ENCODE results near the gene ACOX3.
"Not testable (repeated sequence)": the region's sequence is repeated elsewhere in the genome, so short reads cannot be mapped to it uniquely, and the experiment has no call there.

ACOX3 gene

DNA sequence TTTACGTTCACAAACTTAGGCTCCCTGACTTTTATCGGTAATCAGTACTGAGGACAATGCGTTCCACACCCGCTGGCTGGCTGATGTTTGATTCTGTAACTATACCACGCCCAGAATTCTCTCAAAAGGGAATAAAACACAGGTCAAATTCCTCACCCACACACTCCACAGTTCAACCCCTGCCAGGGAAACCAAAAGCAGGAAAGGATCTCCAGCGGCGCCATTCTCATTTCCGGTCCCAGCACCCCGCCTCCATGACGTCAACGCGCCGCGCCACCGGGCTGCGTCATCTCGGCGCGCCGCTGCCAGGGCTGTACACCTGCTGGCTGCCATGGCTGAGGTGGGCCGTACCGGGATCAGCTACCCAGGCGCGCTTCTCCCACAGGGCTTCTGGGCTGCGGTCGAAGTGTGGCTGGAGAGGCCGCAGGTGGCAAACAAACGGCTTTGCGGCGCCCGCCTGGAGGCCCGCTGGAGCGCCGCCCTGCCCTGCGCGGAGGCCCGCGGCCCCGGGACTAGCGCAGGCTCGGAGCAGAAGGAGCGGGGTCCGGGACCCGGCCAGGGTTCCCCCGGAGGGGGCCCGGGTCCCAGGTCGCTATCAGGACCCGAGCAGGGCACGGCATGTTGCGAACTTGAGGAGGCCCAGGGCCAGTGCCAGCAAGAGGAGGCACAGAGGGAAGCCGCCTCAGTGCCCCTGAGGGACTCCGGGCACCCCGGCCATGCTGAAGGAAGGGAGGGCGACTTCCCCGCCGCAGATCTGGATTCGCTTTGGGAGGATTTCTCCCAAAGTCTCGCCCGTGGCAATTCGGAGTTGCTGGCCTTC, at the start of gene ACOX3, which contains the start of gene TRMT44:
TSS of gene ACOX3 (minus strand) at position 232 of the 820 bp plus-strand sequence. CDS start 24,202 bp downstream, outside the sequence.
TSS of gene TRMT44 (plus strand) at position 286 of the 820 bp plus-strand sequence. CDS start at position 332, 46 bp downstream.
- DNase-seq = peak; percentile 56

DNA sequence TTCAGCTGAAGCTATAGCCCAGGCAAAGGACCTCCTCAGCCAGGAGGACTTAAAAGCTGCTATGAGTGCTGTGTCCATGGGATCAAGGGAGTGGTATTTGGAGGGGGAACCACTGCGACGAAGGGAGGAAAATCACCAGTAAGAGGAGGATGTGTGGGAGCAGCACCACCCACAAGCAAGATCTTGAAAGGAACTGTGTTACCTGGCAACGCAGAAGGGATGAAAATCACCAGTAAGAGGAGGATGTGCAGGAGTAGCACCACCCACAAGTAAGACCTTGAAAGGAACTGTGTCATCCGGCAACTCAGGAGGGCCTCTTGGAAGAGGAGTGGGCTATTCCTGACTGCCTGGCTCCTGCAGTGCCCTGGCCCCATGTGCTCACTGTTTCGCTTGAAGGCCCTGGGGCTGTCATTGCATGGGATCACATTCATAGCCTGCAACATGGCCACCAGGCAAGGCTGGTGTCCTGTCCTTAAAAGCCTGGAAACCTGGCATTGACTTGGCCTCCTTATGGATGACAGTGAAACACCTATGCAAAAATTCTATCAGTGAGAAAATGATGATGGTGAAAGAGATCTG, 48.4 kb upstream of the ACOX3 start:
- no peak for DNase-seq

DNA sequence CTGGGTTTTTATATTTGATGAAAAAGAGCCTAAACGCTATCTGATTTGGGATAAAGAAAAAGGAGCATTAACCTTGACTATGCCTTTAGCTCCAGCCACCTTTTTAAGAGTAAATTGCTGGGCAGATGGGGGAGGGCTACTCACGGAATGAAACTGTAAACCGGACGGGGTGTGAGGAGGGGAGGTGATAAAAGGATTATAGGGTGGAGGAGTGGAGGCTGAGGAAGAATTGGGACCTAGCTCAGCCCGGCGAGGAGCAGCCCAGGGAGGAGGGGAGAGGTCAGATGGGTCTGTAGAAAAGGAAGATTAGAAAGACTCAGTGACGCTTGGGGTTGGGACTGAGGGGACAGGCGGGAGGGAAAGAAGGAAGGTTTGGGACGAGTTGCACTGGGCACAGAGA, 46.1 kb upstream of the ACOX3 start:
- DNase-seq = not testable (repeated sequence)

DNA sequence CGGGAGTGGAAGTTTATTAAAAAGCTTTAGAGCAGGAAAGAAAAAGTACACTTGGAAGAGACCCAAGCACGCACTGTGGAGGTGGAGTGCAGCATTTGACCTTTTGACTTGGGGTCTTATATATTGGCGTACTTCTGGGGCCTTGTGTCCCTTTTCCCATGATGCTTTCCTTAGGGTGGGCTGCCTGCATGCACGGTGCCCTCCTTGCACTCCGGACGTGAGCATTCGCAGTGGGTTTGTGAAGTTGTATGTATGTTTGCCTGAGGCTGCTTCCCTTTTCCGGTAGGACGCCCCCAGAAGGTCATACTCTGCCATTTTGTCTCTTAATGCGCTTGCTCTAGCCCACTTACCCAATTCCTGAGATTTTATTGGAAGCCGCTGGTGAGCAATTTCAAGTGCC, 39.7 kb upstream of the ACOX3 start:
- no peak for DNase-seq

DNA sequence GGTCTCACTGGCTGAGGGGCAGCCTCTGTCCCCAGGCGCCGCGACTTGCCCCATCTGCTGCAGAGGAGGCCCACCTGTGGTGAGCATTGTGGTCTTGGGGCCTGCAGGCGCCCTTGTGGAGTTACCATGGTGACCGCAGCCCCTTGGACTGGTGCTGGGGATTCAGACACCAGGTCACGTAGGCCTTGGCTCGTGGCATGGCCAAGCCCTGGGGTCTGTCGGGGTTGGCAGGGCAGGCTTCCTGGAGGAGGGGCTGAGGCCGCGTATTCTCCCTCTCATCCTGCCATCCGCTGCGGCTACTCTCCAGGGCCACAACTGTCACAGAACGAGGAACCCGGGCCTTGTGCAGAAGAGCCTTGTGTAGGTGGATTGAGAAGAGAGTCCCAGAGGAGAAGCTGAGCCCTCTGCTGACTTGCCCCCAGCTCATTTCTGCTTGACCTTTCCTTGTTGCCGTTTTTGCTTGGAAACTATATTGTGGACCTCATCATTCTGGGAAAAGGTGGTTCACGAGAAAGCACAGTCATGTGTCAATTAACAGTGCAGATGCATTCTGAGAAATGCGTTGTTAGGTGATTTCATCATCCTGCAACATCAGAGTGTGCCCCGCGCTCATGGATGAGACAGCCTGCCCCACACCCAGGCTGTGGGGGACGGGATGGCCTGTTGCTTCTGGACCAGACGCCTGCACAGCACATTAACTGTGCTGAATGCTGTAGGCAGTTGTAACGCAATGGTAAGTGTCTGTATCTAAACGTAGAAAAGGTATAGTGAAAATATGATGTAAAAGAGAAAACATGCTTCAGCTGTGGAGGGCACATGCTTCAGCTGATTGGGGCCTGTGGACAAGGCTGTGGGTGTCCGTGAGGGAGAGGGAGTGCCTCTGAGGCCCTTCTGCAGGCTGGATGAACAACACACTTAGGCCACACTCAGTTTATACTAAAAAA, 38.5 kb upstream of the ACOX3 start:
- DNase-seq = no peak

DNA sequence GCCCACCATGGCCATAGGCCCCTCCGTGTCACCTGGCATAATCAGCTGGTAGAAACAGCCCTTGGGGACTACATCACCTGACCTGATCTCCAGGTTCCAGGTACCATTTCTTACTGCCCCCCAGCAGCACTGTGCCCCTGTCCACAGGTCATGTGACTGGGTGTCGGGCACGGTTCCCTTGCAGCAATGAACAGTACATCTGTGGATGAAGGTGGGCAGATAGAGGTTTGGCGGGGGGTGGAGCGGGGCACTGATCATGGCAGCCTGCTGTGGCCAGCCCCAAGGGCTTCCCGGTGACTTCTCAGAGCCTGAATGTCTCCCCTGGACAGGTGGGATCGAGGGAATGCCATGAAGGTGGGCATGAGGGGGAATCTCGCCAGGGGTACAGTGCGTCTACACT, 37.8 kb upstream of the ACOX3 start:
- no peak for DNase-seq

DNA sequence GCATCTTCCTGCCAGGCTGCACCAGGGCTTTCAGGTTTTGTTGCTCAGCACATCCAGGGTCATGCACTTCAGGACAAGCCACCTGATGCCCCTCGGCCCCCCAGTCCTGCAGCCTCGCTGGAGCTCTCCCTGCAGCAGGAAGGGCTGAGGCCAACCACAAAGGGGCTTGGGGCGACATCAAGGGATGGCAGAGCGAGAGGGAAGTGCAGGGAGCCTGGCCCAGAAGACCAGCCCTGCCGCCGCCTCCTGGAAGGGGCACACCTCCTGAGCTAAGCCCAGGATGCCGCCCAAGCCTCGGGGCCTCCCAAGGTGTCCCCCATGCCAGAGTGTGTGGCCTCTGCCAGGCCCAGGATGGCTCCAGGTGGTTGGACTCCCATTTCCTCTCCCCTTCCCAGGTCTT, 37.2 kb upstream of the ACOX3 start:
- DNase-seq = no peak

DNA sequence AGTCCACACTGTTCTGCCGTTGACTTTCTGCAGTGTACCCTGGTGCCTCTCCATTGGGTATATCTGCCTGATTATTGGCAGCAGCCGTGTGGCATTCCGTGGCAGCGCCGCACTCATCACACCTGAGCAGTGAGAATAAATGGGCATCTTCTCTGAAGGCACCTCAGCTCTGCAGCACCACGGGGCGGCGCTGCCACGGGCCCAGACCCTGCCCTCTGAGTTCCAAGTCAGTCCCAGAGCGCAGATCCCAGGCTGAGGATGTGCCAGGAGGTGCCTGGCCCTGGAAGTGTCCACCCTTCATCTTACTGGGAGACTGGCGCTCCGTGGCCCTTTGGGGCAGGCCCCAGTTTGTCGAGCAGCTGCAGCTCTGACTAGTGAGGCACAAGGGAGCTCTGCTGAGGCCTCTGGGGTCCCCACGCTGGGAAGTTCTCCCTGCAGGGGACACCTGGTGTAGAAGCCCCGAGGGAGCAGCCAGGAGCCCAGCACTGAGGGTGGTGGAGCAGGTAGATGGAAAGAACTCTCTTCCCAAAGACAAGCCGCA, 36.6 kb upstream of the ACOX3 start:
- no peak for DNase-seq

DNA sequence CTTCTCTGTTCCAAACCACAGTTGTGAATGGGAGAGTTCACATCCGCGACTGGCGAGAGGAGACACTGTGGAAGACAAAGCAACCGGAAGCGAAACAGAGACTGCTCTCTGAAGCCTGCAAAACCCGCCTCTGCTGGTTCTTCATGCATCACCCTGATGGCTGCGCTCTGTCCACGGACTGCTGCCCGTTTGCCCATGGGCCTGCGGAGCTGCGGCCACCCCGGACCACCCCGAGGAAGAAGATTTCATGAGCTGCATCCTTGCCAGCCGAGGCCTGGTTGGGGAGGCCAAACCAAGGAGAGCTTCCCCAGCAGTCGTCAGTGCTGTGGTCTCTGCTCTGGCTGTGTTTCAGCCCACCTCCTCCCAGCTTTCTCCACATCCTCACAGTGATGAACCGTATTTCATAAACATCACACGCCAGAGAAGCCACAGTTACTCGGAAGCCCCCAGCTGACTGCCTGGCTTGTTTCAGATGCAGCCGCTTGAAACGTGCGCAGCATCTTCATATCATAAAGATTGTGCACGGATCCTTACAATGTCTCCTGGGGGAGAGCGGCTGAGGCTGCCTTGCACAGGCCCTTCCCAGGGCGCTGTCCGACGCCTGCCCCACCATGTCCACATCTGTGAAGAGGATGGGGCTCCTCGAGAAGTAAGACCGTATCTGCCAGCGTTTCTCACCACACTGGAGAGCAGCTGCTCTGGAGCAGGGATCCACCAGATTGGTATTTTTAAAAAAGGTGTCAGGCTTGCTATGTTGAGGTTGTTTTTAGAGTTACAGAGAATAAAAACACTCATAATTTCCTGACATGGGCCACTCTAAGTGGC, 35.4 kb upstream of the ACOX3 start:
- DNase-seq = no peak

DNA sequence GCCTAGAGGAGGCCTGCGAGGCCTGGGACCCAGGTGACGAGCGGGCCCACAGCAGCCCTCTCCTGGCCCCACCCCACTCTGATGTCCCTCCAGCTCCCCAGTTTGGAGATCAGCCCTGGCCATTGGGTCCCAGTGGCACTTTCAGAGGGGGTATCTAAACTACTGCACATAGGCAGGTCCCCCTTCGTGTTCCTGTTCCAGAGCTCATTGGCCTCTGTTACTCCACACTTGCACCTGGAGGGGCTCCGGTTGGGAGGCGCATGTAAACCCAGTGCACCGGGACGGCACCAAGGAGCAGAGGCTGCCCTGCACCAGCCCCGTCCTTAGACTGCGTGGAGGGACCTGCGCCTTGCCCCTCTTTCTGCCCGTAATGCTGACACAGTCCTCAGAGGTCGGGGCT, 34.3 kb upstream of the ACOX3 start:
- no peak for DNase-seq

DNA sequence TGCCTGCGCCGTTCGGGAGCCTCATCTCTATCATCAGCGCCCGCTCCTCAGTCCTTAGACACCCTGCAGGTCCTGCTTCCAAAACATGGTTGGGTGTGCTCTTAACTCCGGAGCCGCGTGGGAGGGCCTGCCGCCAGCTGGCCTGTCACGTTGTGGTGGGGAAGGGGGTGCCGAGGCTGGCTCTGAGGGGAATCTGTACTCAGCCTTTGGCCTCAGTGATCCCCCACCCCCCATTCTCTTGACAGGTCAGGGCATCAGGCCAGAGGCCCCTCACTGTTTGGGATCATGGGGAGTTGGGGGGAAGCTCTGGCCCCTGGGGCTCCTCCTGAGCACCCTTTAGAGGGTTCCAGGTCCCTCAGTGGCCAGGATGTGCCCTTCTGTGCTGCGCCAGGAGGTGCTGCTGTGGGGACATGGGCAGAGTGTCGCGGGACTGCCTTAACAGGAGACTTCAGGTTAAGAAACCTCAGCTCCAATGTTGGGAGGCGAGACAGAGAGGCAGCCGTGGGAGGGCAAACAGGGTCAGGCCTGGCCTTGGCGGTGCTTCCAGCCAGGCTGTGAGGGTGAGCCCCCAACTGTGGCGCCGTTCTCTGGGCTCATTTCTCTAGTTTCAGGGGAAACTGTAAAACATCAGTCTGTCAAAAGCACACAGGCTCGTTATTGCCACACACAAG, 33.5 kb upstream of the ACOX3 start:
- no peak for DNase-seq

DNA sequence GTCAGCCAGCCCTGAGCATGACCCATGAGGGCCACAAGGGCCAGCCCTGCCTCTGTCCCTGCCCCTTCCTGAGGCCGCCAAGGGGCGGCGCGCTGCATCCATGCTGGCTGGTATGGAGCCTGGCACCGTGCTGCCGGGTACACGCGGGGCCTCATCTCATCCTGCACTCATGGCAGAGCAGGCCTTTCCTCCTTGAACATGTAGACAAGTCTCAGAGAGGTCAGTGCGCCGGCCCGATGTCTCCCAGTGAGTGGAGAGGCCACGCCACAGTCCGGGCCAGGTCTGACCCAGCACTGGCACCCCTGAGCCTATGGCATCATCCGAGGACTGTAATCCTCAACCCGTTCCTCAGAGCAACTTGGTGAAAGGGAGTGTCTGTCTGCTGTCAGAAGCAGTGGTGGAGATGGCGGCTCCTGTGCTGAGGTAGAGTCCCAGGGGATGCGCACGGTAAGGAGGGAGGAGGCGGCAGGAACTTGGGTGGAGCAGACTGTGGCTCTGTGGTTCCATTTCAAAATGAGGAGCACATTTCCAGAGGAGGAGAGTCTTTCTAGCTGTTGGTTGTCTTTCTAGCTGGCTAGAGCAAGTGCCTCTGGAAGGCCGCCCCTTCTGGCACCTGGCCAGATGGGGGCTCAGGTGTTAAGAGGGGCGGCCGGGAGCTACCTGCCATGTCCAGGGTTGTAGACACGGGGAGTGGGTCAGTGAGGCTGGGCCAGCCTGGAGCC, 32.8 kb upstream of the ACOX3 start:
- no peak for DNase-seq

DNA sequence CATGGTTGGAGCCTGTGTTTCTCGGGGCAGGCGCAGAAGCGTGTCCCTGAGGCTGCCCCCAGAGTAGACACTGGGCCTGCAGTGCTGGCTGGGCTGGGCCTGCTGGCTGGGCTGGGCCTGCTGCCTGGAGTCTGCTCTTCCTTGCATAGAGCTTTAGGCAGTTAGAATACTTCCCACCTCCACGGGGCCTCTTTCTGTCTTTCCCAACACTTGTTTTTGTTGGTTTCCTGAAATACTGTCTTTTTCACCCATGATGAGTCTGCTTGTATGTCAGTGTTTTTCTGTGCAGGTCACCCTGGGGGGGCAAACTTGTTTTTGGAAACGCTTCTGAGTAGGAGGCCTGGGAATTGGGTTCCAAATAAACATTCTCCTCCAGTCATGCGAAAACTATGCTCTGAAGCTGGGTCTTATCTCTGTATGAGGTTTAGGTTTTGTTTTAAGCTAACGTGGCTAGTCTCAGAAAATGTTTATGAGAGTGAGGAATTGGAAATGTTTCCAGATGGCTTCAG, 32.2 kb upstream of the ACOX3 start:
- DNase-seq = no peak

DNA sequence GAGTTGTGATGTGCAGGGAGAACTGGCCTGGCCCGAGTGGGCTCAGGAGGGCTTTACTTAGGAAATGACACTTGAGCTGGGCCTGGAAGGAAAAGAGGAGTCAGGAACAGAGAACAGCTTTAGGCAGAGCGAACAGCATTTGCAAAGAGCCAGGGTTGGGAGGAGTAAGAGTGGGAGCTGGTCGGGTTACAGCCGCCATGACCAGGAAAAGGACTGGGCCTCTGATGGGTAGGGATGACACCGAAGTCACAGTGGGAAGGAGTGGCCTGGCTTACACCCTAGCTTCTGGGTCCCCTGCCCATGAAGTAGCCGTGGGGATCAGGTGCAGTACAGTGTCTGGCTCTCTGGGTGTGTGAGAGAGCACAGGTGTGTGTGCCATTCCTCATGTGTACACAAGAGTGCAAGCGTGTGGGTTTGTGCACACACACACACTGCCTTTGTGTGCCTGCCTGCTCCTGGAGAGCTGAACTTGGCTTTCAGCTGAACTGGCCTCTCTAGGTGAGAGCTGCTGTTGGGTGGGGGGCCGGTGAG, 31.7 kb upstream of the ACOX3 start:
- no peak for DNase-seq

DNA sequence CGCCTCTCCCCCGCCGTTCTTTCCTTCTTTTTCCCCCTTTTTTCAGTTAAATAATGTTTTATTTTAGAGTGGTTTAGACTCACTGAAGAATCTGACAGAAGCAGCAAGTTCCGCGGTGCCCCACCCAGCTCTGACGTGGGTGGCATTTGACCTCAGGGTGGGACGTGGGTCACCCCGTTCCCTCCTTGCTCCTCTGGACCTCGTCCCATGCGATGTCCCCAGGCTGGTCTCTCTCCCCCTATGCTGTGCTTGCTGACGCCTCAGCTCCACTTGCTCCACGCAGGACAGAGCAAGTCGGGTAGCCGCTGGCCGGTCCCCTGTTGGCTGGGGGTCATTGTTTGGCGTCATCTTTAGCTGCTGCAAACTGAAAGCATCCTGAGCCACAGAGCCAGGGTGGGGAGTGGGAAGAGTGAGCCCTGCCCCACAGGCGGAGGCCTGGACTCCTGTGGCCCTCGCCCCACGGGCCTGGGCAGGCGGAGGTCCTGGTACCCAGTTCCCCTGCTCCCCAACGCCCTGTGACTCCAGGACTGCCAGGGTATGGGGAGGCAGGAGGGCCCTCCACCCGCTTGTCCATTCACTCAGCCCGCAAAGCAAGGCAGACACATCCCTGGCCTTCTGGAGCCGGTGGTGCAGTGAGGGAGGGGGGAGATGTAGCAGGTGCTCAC, 30.8 kb upstream of the ACOX3 start:
- DNase-seq = no peak

DNA sequence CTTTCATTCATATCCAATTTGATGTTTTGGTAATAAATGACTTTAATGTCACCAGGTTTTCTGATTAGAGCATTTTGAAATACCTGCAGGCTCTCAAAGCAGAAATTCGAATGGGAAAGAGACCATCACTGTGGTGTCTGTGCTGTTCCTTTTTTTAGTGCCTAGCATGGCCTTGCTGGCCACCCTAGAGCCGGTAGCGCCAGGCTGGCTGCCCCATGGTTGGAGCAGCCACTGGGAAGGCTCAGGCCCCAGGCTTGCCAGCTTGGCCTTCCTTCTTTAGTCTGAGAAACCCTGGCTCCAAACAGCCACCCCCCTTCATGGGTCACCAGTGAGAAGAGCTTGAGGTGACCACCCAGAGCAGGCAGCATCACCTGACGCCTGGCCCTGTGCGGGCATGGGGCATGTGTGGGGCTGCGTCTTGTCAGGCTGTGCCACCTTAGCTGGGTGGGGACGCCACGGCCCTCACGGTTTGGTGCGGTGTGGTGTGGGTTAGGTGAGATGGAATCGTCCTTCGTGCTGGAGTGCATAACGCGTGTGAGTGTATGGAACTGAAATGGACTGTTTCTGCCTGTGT, 30.0 kb upstream of the ACOX3 start:
- DNase-seq = no peak

DNA sequence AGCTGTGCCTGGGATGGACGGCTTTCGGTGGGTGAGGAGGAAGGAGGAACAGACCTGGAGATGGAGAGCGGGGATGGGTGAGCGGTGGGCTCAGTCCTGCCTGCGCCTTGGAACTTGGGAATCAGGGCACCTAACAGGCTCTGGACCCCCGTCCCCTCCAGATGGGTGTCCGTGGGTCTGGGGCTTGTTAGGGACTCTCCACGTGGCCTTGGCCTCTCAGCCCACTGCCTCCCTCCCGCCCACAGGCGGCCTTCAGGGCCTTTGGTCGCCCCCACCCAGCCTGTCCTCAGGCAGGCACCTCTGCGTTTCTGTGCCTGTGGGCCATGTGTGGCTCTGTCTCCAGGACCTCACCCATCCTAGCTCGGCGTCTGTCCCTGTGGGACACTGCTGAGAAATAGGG, 29.0 kb upstream of the ACOX3 start:
- no peak for DNase-seq

DNA sequence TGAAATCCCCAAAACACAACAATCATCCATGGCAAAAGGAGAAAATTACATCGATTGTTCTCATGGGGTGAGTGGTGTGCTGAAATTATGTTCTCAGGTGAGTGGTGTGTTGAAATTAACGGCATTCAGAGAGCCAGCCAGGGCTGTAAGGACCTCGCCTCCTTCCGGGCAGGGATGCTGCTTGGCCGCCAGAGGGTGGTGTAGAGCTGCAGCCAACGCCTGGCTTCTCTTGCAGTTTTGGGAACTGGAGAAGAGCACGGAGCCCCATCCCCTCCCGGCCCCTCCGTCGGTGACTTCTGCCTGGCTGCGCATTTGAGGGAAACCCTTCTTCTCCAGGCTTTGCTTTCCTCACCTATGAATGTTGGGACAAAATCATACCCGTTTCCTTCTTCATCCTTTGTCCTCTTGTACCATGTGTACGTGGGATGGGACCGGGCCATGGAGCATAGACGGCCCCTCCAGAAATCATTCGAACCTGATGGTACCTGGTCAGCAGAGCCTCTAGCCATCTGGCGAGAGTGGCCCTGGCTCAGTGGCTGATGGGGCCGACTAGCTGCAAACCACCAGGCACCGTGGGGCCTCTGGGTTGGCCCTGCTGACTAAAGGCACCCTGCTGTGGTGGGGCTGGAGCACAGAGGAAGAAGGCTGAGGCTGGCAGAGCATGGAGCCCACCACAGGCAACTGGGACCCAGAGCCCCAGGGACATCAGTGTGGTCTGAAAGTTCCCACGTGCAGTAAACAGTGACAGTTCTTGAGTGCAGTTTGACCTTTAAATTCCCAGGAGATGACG, 28.4 kb upstream of the ACOX3 start:
- no peak for DNase-seq

DNA sequence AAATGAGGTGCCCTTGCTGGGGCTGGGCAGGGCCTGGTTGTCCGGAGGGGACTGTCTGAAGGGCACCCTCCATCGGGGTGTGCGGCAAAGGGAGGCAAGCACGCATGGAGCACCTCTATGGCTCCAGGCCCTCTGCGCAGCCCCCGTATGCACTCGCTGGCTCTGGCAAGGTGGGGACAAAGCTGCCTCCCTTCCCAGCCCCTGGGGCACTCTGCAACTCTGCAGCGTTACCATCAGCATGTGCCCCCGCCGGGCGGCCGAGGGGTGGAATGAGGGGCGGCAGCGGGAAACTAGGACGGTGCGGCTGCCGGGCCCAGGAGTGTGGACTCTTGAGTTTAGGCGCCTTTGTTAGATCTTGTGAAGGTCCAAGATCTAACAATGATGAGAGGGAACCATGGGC, 26.5 kb upstream of the ACOX3 start:
- no peak for DNase-seq

All from cortex of kidney (tissue), 1 donor.